ENCODE data around the gene TFIP11.

Gene TFIP11

DNA sequence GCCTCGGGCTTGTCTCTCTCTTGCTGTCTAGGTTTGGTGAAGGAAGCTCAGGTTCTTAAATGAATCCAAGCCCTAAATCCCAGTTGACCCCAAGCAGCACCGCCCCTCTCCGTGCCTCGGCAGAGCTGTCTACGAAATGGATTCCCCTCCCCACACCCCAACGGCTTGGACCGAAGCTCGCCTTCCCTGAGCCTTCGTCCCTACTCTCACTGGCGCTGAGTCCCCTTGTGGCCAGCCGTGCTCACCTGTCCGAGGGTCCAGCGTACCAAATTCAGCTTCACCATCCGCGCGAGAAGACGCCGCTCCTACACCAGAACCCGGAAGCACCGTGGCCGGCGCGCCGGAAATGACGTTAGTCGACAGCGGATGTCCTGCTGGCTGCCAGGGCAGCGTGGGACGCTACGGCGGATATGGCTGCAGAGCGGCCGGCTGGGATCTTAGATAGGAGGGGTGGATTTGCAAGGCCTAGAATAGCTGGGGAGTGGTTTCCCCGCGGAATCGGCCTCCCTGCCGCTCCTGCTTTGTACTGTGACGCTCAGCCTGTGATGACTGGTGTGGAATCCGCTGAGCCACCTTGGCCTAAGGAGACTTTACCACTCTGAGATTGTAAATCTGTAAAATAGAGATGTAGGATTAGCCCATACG lies at the start of gene TFIP11:
Gene TFIP11 (minus strand): TSS at position 325 of the 645 bp plus-strand sequence. CDS start 2,201 bp downstream, outside the sequence.
- DNase-seq: peak; percentile 92

DNA sequence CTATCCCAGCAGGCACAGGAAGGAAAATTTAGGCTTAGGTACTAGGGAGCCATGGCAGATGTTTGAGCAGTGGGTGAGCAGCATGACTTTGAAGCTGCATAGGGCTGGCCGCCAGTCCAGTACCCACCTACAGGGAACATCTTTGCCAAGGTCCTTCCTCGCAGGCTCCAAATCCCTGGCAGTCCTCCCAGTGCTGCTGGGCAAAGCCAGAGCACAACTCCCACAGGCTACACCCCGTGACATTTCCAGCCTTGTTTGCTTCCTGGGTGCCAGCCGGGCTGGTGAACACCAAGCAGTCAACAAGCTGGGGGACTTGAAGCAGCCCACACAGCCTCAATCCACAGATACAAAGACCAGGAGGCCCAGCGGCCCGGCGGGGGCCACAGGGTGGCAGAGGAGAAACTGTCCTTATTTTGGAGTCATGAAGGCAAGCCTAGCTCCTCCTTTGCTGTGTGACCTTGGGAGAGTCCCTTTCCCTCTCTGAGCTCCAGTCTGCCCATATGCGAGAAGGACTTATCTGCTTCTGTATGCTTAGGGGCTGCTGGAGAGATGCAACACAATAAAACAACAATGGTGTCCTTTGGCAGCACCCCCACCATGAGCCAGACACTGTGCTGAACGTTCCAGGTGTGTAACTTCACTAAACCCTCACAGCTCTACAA lies 49.6 kb upstream of the TFIP11 start:
- no peak for DNase-seq

DNA sequence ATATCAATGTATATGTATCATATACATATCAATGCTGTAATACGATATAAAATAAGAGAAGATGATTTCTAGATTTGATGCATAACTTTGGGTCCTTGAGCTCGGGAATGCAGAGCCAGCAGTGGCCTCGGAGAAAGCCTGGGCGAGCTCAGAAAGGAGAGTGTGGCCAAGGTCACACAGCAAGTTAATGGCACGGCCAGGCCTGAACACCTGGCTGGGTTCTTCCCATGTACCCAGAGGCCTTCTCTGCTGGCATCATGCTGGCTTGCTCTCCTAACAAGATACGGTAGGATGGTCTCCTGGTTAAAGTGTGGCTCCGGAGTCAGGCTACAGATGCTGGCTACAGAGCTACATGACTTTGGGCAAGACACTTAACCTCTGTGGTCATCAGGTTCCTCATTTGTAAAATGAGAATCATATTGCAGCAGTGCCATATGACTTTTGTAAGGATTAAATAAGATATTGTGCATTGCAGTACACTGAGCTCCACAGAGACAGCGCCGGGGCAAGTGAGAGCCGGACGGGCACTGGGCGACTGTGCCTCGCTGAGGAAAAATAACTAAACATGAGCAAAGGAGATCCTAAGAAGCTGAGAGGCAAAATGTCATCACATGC lies 47.8 kb upstream of the TFIP11 start:
- no peak for DNase-seq

DNA sequence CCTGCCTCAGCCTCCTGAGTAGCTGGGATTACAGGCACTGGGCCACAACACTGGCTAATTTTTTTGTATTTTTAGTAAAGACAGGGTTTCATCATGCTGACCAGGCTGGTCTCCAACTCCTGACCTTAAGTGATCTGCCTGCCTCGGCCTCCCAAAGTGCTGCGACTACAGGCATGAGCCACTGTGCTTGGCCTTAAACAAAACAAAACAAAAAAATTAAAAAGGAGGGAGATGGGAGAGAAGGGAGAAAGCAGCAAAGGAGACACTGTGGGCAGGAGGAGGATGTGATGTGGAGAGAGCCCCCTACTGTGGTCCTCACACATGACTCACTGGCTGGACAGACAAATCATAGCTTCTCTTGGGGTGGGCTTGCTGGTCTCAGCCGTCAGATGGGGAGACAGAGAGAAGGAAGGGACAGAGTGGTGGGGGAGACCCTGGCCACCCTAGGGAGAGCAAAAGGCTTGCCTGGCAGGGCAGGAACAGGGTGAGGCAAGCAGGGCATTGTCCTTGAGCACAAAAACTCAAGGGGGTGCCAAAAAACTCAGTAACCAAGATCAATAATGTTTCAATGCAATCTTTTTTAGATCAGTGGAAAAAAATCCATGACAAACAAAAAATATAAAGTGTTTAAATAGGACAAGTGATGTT lies 46.1 kb upstream of the TFIP11 start:
- DNase-seq: no peak

DNA sequence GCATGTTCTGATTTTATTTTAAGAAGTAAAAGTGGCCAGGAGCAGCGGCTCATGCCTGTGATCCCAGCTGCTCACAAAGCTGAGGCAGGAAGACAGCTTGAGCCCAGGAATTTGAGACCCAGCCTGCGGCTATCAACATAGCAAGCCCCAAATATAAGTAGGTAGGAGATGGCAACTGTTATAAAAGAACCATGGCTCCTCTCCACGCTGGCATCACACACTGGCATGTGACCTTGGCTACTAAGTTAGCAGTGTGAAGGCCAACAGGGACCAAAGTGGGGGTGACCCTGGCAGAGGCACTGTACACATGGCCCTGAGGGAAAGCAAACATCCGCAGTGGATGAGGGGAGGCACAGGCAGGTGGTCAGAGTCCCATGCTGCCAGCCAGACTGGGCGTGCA lies 44.6 kb upstream of the TFIP11 start:
- no peak for DNase-seq

DNA sequence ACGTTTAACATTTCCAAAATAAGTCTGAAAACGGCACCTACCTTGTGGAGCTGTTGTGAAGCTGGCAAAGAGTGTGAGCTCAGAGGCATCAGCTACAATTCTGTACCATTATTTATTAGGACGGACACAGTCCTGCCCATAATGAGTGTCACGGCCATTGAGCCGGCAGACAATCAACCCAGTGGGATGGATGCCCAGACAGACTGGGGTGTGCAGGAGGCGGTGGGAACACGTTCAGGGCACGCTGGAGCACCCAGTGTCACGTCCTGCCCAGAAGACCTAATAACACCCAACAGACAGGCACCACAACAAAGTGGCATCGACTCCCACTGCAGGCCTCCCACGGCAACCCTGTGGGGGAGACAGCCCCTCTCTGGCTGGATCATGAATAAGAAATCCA lies 43.2 kb upstream of the TFIP11 start:
- no peak for DNase-seq

DNA sequence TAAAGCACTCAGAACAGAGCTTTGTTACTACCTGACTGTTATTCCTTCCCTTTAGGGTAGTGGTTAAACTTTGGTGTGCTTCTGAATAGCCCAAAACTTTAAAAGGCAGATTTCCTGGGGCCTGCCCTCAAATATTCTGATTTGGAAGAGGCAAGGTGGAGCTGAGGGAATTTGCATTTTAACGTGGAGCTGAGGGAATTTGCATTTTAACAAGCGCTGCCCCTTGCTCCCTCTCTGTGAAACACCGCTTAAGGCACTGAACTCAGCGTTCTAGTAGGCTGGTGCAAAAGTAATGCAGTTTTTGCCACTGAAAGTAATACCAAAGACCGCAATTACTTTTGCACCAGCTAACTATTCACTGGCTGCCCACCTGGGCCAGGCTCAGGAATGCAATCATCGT lies 42.7 kb upstream of the TFIP11 start:
- DNase-seq: no peak

DNA sequence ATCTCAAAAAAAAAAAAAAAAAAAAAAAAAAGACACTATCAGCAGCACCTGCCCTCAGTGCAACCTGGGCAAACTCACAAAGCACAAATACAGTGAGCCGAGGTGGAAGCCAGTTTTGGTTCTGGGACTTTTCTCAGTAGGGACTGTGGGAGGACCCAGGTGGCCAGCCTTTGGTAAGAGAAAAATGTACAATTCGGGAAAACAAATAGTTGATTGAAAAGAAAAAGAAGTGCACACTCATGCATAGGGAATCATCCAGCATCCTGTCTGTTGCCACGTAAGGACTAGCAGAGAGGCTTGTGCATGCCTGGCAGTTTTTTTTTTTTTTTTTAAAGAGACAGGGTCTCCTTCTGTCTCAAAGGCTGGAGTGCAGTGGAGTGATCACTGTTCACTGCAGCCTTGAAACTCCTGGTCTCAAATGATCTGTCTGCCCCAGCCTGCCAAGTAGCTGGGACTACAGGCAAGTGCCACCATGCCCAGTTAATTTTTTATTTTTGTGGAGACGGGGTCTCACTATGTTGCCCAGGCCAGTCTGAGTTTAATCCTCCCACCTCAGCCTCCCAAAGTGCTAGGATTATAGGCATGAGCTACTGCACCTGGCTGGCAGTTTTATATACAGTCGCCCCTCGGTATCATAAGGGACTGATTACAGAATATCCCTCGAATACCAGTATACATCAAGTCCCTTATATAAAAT lies 40.9 kb upstream of the TFIP11 start:
- no peak for DNase-seq

DNA sequence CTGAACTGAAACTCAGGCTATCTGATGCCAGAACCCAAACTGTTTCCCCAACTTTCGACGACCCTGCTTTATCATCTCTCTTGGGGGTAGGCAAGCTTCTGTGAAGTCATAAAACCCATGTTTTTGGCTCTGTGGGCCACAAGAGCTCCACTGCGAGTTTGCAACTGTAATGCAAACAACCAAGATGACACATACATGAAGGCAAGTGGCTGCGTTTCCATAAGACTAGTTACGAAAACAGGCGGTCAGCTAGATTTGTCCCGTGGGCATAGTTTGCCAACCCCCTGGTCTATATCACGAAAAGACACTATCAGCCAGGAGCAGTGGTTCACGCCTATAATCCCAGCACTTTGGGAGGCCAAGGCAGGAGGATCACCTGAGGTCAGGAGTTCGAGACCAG lies 40.2 kb upstream of the TFIP11 start:
- no peak for DNase-seq

DNA sequence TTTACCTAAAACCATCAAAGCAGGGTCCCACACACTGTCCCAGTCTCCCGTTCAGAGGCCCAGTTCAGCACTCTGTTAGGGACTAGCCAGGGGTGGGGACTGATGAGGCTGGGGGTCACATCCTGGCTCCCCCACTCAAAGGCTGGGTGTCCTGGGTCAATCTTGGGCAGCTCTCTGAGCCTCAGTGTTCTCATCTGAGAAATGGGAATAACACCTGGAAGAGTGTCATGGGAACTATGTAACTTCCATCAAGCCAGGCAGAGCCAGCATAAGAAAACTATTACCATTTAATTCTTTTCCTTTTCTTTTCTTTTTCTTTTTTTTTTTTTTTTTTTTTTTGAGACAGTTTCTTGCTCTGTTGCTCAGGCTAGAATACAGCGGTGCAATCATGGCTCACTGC lies 39.3 kb upstream of the TFIP11 start:
- DNase-seq: no peak

DNA sequence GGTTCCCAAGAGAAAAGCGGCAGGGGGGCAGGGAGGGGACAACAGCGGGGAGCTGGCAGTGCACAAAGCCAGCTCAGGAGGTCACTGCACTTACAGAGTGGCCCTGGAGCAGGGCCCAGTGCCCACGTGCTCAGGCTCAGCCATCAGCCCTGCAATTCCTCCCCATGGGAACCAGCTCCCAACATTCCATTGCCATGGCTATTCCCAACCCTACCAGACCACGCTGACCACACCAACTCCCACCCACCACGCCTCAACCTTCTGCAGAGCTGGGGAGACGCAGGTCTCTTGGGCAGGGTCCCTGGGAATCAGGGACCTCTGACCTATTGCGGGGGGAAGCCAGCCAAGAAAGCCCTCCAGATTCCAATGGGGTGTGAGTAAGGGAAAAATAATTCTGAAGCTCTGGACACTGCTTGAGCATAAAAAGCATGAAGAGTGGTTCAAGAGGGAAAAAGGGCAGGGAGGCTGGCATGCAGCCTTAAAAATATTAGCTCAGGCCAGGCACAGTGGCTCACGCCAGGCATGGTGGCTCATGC lies 38.3 kb upstream of the TFIP11 start:
- DNase-seq: no peak

DNA sequence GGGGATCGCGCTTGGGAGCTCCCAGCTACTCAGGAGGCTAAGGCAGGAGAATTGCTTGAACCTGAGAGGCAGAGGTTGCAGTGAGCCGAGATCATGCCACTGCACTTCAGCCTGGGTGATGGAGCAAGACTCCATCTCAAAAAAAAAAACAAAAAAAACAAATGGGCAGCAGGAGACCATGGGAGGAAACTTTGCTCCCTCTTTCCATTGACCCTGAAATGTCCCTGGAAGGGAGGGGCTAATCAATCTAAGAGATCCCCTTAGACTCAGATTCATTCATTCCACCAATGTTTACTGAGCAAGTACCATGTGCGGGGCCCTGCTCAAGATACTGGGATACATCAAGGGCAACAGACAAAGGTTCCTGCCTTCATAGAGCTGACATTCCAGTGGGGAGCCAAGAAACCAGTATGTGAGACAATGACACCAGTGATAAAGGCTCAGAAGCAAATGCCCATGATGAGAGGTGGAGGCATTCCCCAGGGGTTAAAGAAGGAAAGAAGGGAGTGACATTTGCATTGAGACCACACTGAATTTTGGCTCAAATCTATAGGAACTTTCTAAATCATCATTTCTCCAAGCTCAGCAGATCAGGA lies 37.7 kb upstream of the TFIP11 start:
- no peak for DNase-seq

DNA sequence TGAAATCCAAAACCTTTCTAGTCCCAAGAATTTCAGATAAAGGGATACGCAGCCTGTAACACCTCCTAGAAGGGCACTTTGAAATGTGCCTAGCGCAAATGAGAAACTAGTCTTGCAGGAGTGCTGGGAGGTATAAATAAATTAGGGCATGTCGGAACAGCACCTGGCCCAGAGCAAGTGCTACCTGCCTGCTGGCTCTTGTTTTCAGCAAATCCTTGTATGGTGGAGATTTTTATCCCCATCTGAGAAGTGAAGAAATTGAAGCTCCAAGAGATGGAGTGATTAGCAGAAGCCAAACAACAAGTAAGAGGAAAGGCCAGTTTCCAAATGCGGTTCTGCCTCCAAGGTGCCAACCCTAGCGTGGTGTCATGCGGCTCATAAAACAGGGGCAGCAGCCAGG lies 36.7 kb upstream of the TFIP11 start:
- no peak for DNase-seq

DNA sequence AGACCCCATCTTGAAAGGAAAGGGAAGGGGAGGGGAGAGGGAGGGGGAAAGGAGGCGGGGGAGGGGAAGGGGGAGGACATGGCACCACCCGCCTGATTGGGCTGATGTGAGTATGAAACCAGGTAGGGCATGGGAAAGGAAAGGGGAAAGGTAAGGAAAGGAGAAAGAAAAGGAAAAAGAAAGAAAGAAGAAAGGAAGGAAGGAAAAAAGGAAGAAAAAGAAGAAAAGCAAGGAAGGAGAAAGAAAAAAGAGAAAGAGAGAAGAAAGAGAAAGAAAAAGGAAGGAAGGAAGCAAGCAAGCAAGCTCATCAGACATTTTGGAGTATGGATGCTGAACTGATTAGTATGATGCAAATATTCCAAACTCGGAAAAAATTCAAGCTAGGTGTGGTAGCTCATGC lies 36.0 kb upstream of the TFIP11 start:
- DNase-seq: no peak

DNA sequence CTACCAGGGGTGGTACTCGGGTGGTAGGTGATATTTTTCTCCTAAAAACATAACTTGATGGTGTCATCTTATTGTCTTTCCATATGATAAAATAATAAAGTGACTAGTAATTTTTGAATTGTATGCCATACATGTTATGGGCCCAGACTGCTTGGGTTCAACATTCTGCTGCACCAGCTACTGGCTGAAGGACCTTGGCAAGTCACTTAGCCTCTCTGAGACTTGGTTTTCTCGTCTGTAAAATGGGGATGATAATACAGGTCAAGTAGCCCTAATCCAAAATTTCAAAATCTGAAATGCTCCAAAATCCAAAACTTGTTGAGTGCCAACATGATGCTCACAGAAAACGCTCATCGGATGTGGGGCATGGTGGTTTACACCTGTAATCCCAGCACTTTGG lies 35.6 kb upstream of the TFIP11 start:
- DNase-seq: no peak

DNA sequence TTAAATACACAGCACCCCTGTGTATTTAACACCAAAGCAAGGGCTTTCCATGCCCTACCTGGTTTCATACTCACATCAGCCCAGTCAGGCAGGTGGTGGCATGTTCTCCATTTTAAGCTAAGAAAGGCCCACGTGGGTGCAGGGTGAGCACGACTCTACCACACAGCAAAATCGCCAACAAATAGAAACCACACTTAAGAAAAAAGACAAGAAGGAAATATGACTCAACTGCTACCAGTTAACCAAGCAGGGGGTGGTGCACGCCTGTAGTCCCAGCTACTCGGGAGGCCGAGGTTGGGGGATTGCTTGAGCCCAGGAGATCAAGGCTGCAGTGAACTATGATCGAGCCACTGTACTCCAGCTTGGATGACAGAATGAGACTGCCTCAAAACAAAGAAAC lies 35.2 kb upstream of the TFIP11 start:
- DNase-seq: no peak

DNA sequence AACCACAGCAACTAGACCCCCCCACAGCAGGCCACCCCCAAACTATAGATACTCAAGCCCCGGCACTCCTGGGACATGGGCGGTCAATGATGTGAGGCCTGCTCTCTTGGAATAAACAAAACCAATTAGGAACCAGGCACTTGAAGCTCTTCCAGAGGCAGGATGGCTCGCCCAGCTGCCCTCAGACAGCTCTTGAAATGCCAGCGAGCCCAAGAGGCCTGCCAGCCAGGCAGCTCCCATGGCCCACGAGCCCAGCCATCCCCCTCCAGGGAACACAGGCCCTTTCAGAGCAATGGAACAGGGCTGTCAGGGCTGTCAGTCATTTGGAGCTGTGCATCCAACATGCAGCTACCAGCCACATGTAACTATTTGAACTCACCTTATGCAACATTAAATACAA lies 34.0 kb upstream of the TFIP11 start:
- DNase-seq: no peak

DNA sequence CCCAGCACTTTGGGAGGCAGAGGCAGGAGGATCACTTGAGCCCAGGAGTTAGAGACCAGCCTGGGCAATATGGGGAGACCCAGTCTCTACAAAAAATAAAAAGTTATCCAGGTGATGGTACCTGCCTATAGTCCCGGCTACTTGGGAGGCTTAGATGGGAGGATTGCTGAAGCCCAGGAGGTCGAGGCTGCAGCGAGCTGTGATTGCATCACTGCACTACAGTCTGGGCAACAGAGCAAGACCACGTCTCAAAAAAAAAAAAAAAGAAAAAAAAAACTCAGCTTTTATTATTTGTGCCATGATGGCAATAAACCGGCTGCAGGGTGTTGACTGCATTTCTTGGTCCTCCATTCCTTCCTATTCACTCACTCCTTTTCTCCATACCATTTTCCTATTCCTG lies 33.6 kb upstream of the TFIP11 start:
- no peak for DNase-seq

DNA sequence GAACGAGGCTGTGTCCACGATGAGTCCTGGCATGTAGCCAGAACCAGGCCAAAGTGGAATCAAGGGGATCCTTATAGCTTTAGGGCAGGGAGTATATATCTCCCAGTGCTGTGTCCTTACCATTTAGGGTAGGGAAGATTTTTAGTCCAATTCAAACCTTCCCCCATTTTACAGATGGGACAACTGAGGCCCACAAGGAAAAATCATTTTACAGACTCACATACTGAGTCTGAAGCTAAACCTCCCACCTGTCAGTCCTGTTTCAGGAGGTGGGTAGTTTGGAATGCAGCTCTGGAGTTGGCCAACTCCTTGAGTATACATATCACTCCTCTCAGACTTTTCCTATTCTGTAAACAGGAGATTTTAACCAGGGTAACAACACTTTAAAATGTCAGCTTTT lies 33.1 kb upstream of the TFIP11 start:
- no peak for DNase-seq

DNA sequence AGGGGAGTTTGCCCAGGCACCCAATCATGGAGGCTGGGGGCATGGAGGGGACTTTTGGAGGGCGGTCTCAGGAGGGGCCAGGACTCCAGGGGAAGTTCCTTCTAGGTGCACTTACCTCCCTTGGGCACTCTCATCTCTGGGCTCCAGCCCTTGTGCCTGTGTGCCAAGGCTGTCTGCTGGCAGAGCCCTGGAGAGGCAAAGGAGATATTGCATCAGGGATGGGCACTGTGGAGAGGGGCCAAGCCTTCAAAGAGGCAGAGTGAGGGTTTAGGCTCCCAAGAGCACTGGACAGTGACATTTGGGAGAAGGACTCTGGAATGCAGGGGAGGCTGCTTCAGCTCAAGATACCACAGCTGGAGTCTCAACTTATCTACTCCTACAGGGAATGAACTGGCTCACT lies 32.2 kb upstream of the TFIP11 start:
- no peak for DNase-seq

DNA sequence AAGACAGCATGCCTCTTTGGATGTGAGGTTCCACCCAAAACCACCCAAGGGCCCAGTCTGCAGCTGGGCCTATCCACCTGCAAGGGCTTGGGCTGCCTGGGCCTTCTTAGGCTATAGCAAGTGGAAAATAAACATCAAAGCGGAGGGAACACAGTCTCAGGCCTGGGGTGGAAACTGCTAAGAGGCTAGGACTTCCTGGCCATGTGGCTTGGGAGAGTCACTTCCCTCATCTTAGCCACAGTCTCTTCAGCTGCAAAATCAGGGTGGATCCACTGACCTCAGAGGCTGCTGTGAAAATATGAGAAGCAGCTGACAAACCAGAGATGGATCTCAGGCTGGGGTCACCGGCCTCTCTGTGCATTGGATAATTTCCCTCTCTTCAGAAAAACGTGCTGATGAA lies 30.6 kb upstream of the TFIP11 start:
- DNase-seq: no peak

DNA sequence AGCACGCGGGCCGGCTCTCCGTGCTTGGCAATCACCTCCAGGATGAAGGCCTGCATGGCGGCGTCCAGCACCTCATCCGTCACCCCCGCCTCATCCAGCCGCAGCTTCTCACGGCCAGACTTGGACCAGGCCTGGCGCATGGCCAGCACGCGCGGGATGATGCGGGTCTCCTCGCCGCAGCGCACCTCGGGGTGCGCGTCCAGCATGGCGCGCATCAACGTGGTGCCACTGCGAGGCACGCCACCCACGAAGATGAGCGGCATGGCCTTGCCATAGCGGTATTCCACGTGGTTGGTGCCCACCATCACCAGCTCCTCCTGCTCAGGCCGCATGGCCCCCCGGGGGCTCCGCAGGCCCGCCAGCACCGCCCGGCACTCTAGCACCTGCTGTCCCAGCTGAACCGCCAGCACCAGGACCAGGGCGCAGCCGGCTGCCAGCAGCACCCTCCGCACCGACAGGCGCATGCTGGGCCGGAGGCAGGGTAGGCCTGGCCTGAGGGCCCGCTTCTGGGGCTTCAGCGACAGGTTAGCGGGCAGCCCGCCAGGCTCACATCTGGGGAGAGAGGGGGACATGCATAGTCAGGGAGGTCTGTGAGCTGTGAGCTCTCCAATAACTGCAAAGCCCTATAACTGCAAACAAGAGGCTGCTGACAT lies 29.0 kb upstream of the TFIP11 start:
- DNase-seq: no peak

Measured in activated naive CD4-positive, alpha-beta T cell treated with anti-CD3 and anti-CD28 coated beads, Interleukin-2, amount 50 U/mL, for 16 hours (primary cell).